ENCODE measurements around the gene ARHGEF28. TPM values are rescaled to one million over a fixed set of nuclear protein-coding genes. Genes with fewer than 3 reads are reported as not detected.

ARHGEF28 gene
- total and polyA plus RNA-seq, 2 of the 13 experiments (the other 11 are each of a cell fraction or from before 2014, with no cell fraction given), result 17.4 to 34.1 TPM

DNA sequence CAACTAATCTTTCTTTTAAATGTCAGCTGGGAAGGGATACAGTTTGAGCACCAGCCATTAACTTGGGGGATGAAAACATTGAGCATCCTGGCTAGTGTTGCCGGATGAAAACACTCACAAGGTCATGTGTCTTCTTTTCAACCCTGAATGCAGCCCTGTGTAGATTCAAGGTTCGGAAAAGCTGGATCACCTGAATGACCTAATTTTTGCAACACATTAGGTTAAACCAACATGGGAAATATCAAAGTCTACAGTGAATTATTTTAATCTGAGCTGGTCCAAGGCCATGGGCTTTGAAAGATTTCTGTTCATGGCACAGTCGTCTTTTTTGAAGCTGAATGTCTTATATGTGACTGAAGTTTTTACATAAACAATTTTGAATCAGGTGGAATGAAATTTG, 281.2 kb downstream of the ARHGEF28 start:
- ATAC-seq (no peak), FAIRE-seq (no peak), DNase-seq (ENCODE audit: low spot score) (peak; percentile 7)
- WGBS (ENCODE audit: low lambda C conversion rate), result 88% methylated on average over 3 of the region's 3 CpGs
- intact Hi-C loops (cut with micrococcal nuclease; ENCODE audit: unreplicated experiment), result no loop called here
- Histone ChIP-seq H3K9me3 (ENCODE audit: low read length) (no peaks in the 10 kb centered on the region), H3K27me3 (ENCODE audit: control insufficient read depth in 1 of 2, insufficient read depth in 2 of 2, low read length in 2 of 2) (no peaks in the 10 kb centered on the region), H3K4me2 (ENCODE audit: low read depth, low read length) (no peak overlapping the region), H3K4me3 (replicated peaks in 1 of 3; ENCODE audit: insufficient read depth in 1 of 3, low read depth in 2 of 3, low read length in 3 of 3) (no peak overlapping the region), H3K4me1 (ENCODE audit: insufficient read depth, low read length) (no peaks in the 10 kb centered on the region), H3K36me3 (replicated peaks in 1 of 2; ENCODE audit: control insufficient read depth in 1 of 2, insufficient read depth in 2 of 2, low read length in 2 of 2) (peaks cover 28 to 69% of the 10 kb centered on the region in 2 experiments), H3K27ac (ENCODE audit: extremely low read length, insufficient read depth, low read length) (no peak overlapping the region), H2AFZ (ENCODE audit: low read length) (no peak overlapping the region), H3K79me2 (ENCODE audit: insufficient read depth, low read length) (no peaks in the 10 kb centered on the region), H4K20me1 (ENCODE audit: insufficient read depth, low read length) (no peaks in the 10 kb centered on the region), H3K9ac (ENCODE audit: insufficient read depth, low read depth, low read length) (no peak overlapping the region)
- POLR2A ChIA-PET, result no interaction called here
- no TSS peak for BruUV-seq (replicated peaks)
- in situ Hi-C loops (cut with HindIII; ENCODE audit: extremely low pct_ligation_motif_present, low pct_unique_long_range_greater_than_20kb), result no loop called here
- CTCF ChIA-PET (ENCODE audit: low intra/inter-chr PET ratio, low total read pairs), result no interaction called here
- no peak for TF ChIP-seq ZMYM2 (CRISPR knock-in tag; IDR thresholded peaks at IDR 0.05)
- TF ChIP-seq, protein P1, sequence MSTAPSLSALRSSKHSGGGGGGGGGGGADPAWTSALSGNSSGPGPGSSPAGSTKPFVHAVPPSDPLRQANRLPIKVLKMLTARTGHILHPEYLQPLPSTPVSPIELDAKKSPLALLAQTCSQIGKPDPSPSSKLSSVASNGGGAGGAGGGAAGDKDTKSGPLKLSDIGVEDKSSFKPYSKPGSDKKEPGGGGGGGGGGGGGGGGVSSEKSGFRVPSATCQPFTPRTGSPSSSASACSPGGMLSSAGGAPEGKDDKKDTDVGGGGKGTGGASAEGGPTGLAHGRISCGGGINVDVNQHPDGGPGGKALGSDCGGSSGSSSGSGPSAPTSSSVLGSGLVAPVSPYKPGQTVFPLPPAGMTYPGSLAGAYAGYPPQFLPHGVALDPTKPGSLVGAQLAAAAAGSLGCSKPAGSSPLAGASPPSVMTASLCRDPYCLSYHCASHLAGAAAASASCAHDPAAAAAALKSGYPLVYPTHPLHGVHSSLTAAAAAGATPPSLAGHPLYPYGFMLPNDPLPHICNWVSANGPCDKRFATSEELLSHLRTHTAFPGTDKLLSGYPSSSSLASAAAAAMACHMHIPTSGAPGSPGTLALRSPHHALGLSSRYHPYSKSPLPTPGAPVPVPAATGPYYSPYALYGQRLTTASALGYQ (CRISPR knock-in tag; IDR thresholded peaks at IDR 0.05), result no peak
- TF ChIP-seq AFF4 (CRISPR knock-in tag; IDR thresholded peaks at IDR 0.05), result no peak
- TF ChIP-seq ZNF746 (CRISPR knock-in tag; IDR thresholded peaks at IDR 0.05), result no peak
- TF ChIP-seq CENPT (CRISPR knock-in tag; IDR thresholded peaks at IDR 0.05; ENCODE audit: low read depth), result no peak
- TF ChIP-seq RFX3 (CRISPR knock-in tag; IDR thresholded peaks at IDR 0.05), result no peak
- no peak for TF ChIP-seq NKX3-1 (CRISPR knock-in tag; IDR thresholded peaks at IDR 0.05)
- TF ChIP-seq AGO2 (optimal IDR thresholded peaks at IDR 0.05; ENCODE audit: low read depth, low read length), result no peak
- TF ChIP-seq ZIK1 (CRISPR knock-in tag; IDR thresholded peaks at IDR 0.05; ENCODE audit: borderline replicate concordance, low read depth), result no peak
